ENCODE measurements around the gene C6orf163. TPM values are rescaled to one million over a fixed set of nuclear protein-coding genes. Genes with fewer than 3 reads are reported as not detected.

Gene C6orf163
- total RNA-seq, 1 donor from 2014 or later = 1.9 TPM

DNA sequence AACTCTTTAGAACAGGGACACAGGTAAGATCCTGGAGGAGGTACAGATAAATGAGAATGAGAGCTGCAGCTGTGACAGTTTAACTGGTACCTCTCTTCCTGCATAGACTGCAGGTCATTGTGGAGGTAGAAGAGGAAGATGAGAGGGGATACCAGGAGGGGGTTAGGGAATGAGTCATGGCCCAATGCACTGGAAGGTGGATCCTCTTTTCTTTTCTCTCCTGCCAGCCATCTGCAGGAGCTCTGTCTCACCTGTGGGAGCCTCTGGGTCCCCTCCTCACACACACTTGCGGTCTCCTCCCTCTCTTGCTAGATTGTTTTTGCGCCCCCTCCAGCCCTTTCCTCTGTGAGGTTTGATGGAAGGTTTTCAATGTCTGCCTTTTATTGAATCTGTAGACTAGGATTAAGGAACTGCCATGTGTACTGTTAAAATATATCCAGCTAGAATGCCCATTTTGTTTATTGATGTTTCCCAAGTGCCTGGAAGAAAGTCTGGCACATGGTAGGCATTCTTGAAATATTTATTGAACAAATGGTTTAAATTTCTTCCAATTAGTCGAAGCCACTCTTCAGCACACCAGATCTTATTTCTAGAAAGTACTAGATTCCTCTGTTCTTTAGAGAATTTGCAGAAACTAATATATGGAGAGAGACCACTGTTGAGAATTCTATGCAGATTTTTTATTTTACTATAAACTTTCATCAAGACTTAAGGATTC is 13.0 kb downstream of the C6orf163 start:
- no peak for DNase-seq

DNA sequence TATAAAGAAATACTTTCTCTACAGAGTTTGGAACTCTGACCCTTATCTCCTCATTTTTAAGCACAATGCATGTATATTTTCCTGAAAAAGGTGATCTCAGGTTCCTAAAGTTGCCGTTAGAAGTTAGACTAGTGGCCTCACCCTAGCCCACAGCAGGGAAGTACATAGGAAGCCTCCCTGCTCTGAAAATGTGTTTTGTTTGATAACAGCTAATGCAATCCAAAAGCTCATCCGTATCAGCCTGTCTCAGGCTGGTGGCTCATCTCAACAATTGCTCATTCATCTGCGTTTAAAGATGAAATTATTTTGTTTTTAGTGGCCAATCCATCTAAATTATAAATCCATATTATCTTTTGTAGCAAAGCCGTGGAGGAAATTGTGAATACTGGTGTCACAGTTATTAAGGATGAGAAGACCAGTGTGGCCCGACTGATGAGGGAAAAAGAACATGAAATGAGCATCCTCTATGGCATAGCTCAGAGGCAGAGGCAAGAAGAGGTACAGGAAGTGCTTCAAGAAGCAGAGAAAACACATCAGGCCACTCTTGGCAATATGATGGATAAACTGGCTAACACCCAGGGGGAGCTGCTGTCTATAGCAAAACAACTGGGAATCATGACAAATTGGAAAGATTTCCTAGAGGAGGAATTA is 20.1 kb downstream of the C6orf163 start:
- no peak for DNase-seq

GRCh38 chr6:87366072-87366827 is 21.6 kb downstream of the C6orf163 start:
- DNase-seq = no peak

DNA sequence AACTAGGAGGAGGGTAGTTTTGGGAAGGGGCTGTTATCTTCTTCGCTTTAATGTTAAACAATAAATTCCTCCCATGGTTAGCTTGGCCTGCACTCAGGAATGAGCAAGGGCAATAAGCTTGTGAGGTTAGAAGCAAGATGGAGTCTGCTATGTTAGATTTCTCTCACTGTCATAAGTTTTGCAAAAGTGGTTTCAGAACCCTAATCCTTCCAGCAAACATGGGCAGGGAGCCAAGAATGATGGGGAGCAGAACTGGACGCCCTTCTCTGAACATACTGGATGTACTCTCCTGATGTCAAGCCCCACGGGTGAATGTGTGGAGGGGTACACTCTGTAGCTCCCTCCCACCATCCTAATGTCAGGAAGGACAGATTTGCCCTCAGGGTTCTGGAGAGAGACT is 22.3 kb downstream of the C6orf163 start:
- DNase-seq = no peak

- no peak for DNase-seq
Measured at GRCh38 chr6:87373377-87373776, 28.8 kb downstream of the C6orf163 start.

GRCh38 chr6:87375315-87375714 is 30.7 kb downstream of the C6orf163 start:
- no peak for DNase-seq

GRCh38 chr6:87376643-87377042 is 32.0 kb downstream of the C6orf163 start:
- no peak for DNase-seq

DNA sequence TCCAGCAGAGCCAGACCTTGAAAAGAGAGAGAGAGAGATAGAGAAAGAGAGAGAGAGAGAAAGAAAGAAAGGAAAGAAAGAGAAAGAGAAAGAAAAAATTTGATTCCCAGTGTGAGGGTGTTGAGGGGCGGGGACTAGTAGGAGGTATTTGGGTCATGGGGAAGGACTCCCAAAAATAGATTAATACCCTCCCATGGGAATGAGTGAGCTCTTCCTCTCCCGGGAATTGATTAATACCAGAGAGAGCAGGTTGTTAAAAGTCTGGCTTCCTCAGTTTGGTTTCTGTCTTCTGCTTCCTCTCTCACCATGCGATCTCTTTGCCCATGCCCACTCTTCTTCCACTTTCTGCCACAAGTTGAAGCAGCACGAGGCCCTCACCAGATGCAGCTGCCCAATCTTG is 34.3 kb downstream of the C6orf163 start:
- DNase-seq = no peak

DNA sequence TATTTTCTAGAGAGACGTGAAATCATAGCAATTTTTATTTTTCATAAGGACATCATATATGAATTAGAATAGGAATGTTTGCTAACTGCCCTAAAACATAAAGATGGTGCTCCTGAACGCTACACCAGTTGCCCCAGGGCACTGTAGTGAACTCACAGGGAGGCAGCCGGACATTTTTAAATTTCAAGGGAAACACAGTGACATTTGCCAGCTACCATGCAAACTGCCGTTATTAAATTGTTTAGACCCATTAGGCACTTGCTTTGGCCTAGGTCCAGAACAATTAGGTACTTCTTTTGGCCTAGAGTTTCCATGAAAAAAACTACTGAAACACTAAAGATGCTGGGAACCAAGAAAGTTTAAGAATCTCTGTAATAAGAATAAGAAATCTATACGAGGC is 38.2 kb downstream of the C6orf163 start:
- no peak for DNase-seq

DNA sequence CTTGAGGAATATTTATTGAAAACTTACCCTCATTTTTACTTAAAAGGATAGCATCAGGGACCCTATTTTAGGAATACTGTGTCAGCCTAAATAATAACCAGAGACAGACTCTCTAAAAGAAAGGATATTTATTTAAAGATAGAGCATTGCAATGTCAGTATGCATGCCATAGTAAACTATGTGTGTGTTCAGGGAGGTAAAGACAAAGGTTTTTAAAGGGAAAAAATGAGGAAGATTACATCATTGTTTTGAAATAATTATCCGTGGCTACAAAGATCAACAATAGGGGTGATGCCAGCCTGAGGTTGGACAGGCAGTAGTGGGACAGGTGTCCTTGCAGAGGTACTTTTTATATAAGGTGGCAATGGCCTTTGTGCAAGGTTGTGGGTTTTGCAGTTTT is 39.4 kb downstream of the C6orf163 start:
- no peak for DNase-seq

- no peak for DNase-seq
Measured at GRCh38 chr6:87384449-87384848, 39.8 kb downstream of the C6orf163 start.

DNA sequence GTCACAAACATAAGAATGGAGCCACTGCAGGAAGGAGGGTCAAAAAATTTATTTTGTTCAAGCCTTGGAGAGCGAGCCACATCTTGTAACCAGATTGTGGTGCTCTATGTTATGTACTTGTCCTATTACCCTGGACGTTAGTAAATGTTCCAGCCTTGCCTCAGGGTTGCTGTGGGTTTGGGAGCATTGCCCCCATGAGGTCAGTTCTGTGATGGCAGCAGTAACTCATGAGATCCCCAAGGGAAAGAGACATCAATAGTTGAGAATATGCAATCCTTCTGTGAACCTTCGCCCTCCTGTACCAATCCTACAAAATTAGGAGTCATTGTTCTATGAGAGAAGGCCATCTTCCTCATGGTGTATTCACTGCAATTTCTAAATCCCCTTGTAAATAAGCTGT is 46.7 kb downstream of the C6orf163 start:
- DNase-seq = peak; percentile 65

- peak; percentile 85 for DNase-seq
Measured at GRCh38 chr6:87393026-87393622, 48.5 kb downstream of the C6orf163 start.

GRCh38 chr6:87395431-87395830 is 50.8 kb downstream of the C6orf163 start:
- DNase-seq = no peak

DNA sequence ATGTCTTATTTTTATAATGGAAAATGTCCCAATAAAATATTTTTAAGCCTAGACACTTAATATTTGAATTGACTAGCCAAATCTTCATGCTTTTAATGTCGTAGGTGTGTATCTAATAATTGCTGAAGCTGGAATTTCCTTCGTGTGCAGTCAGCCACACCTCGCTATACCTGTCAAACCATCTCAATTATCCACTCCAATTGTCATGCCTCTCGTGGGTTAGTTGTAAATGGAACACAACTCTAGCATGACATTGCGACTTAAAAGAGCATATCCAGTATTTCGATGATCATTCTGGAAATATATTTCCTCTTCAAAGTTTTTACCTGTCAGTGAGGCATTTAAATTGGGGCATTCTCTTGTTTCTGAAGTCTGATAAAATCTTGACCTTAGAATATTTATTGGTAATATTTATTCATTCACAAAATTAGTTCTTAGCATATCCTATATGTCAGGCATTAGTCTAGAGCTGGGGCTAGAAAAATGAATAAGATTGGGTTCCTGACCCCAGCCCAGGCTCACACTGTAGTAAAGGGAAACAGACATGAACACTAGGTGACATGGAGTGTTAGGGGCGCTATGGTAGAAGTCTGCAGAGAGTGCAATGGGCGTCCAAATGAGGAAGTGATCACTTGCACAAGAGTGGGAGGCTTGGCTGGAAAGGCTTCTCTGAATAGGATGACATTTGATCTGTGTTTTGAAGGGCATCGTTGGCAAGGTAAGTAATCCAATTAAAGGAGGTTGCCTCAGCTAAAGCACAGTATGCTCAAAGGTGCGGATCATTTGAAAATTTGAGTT is 52.2 kb downstream of the C6orf163 start:
- DNase-seq = no peak

DNA sequence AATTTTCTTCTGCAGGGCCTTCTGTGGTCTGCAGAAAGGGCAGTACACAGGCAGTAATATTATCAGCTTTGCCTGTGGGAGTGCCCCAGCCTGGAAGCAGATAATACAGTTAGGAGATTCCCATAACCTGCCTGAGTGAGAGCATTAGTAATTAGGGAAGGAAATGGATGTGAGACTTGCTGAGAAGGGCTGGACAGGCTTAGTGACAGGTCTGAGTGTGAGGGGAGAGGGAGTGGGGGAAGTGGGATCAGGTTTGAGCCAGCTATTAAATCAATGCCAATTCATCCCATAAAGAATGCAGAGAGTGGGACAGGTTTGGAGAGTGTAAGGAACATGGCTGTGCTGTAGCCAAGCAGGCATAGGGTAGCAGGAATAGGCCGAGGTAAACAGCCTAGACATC is 53.0 kb downstream of the C6orf163 start:
- DNase-seq = no peak

- no peak for DNase-seq
Measured at GRCh38 chr6:87401832-87402231, 57.2 kb downstream of the C6orf163 start.

DNA sequence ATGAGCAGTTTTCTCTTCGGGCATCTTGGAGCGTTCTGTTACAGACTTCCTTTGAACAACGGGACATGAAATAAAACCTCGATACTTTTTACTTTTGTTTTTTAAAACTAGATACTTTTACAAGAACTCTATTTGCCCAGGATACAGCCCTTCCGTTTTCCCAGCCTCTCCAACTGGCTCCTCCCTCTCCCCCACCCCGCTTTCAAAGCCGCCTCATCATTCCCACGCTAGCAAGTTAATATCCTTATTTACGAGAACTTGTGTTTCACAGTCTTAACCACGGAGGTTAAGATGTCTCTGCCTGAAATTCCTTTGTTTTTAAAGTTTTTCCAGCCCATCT is 62.9 kb downstream of the C6orf163 start:
- DNase-seq = peak; percentile 47

GRCh38 chr6:87407901-87408720 is 63.5 kb downstream of the C6orf163 start, which contains the start of gene CFAP206:
CFAP206 (plus strand) TSS chr6:87407972; CDS start chr6:87409840, 1,868 bp downstream.
- peak; percentile 89 for DNase-seq

DNA sequence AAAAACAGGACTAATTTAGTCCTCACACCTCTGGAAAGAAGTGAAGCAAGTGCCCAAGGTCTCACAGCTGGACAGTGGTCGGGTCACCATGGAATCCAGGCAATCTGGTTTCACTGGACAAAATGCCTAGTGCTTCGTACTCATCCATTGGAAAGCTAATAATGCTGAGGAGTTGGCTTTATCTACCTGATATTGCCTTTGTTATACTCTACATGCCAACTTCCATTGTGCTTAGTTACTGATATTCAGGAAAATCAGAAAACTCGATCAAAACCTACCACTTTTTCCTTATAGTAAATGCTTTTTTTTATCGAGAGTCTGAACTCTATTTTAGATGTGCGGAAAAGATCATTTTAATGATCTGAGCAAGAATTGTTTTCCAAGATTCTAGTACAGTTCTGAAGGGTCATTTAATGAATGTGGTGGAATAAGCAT is 64.1 kb downstream of the C6orf163 start:
- no peak for DNase-seq

Measured in dermis blood vessel endothelial cell (primary cell).